LNCaP clone FGC (cell line): ENCODE measurements around the gene DAAM2.

Source experiments
- DNase-seq: peaks from one replicate; pipeline ENCODE4 v3.0.0-alpha.2; 2011; ENCODE audit warnings: low read depth
- H3K4me3 ChIP-seq: 2 replicates; pipeline ENCODE4 v1.5.1; 2011; ENCODE audit warnings: mild to moderate bottlenecking, low read depth, low read length, control low read depth
- TF ChIP-seq, protein P1 (sequence below): IDR thresholded peaks from 2 replicates; pipeline ENCODE4 v1.5.1; 2012; ENCODE audit warnings: mild to moderate bottlenecking; ENCODE audit not compliant: control insufficient read depth, insufficient read depth; ENCODE audit errors: extremely low read depth

DAAM2 gene

DNA sequence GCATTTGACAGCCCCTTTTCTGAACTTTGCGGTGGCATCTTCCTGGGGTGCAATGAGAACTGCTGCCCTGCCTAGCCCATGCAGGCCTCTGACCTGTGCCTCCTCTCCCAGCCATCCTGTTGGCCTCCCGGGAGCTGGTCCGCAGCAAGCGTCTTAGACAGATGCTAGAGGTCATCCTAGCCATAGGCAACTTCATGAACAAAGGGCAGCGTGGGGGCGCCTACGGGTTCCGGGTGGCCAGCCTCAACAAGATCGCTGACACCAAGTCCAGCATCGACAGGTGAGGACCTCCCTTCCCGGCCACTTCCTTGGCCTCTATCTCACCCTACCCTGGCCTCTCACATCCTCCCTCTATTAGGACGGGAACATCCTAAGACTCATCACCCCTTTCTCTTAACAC is 104.5 kb downstream of the DAAM2 start:
- TF ChIP-seq, protein P1, sequence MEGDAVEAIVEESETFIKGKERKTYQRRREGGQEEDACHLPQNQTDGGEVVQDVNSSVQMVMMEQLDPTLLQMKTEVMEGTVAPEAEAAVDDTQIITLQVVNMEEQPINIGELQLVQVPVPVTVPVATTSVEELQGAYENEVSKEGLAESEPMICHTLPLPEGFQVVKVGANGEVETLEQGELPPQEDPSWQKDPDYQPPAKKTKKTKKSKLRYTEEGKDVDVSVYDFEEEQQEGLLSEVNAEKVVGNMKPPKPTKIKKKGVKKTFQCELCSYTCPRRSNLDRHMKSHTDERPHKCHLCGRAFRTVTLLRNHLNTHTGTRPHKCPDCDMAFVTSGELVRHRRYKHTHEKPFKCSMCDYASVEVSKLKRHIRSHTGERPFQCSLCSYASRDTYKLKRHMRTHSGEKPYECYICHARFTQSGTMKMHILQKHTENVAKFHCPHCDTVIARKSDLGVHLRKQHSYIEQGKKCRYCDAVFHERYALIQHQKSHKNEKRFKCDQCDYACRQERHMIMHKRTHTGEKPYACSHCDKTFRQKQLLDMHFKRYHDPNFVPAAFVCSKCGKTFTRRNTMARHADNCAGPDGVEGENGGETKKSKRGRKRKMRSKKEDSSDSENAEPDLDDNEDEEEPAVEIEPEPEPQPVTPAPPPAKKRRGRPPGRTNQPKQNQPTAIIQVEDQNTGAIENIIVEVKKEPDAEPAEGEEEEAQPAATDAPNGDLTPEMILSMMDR: no peak
- no peak for DNase-seq
- H3K4me3 ChIP-seq: no peak overlapping the region

DNA sequence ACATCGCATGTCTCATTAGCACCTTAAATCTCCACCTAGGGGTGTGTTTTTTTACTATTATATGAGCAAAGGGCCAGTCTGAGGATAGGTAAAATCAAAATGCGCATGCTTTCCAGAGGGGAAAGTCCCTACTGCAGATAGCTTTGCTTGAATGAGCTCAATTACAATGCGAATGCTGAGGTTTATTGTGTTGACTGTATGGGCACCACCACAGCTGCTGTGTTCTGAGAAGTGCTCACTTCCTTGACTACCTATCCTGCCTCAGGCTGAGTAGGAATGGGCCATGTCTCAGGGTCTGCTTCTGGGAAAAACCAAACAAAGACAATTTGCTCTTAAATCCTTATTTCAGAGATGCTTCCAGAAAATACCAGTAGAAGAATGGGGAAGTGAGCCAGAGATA is 105.5 kb downstream of the DAAM2 start:
- no peak for DNase-seq
- no peak overlapping the region for H3K4me3 ChIP-seq
- TF ChIP-seq, protein P1: no peak

DNA sequence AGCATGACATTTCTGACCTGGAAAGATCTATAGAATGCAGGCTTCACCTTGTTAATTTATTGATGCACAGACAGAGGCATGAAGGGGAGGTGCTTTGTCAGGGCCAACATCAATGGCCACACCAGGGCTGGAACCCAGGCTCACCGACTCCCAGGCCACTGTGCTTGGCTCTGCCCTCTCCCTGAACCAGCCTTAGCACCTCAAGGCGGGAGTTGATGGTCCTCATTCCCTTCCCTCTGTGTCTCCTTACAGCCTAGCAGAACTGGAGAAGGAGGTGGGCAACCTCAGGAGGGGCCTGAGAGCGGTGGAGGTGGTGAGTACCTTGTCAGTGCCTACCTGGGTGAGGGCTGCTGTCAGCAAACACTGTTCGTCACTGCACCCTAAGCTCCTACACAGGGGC is 106.4 kb downstream of the DAAM2 start:
- H3K4me3 ChIP-seq: no peak overlapping the region
- TF ChIP-seq, protein P1: no peak
- no peak for DNase-seq

DNA sequence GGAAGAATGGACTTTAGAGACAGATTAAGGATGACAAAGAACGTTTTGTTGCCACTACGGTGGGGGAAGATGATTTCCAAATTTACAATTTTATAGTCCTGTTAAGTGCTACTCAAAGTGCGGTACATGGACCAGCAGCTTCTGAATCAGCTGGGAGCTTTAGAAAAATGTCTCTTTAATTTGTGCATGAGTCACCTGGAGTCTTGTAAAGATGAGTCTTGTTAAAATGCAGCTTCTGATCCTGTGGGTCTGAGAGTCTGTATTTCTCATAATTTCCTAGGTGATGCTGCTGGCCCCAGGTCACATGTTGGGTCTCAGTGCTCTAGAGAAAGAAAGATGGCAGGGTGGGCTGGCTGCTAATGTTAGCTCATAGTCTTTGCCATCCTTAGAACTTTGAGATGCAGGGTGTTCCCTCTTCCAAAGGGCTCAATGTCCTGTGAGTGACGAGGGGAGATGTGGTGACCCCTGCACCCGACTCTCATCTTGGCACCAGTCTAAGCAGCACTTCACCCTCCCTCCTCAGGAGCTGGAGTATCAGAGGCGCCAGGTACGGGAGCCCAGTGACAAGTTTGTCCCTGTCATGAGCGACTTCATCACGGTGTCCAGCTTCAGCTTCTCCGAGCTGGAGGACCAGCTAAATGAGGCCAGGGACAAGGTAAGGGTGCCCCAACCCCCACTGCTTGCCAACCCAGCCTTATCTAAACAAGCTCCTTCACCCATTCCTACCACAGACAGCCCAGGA is 107.5 kb downstream of the DAAM2 start:
- DNase-seq: no peak
- H3K4me3 ChIP-seq: no peak overlapping the region
- TF ChIP-seq, protein P1: no peak

DNA sequence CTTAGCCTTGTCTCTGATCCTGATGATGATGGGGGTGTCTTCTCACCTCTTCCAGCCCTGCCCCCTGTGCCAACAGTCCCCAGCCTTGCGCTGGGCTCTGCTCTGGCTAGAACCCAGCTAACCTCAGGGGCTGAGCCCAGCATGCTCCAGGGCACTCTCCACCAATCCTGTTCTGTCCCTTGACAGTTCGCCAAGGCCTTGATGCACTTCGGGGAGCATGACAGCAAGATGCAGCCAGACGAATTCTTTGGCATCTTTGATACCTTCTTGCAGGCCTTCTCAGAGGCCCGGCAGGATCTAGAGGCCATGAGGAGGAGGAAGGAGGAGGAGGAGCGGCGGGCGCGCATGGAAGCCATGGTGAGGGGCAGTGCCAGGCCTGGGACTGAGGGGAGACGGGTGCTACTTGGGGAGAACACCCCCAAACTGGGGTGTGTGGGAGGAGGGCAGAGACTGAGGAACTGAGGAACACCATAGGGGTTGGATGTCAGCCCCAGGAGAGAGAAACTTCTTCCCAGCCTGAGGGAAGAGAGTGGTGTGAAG is 109.0 kb downstream of the DAAM2 start:
- TF ChIP-seq, protein P1: no peak
- no peak overlapping the region for H3K4me3 ChIP-seq
- no peak for DNase-seq

DNA sequence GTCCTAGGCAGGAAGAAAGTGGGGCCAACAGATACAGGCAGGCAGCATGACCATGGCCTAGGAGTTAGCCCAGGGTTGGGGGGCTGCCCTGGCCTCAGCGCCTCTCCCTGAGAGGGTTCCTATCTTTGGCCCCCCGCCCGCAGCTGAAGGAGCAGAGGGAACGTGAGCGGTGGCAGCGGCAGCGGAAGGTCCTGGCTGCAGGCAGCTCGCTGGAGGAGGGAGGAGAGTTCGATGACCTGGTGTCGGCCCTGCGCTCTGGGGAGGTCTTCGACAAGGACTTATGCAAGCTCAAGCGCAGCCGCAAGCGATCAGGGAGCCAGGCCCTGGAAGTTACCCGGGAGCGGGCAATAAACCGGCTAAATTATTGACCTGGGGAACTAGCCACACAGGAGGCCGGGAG is 109.5 kb downstream of the DAAM2 start:
- H3K4me3 ChIP-seq: no peak overlapping the region
- DNase-seq: no peak
- TF ChIP-seq, protein P1: no peak

DNA sequence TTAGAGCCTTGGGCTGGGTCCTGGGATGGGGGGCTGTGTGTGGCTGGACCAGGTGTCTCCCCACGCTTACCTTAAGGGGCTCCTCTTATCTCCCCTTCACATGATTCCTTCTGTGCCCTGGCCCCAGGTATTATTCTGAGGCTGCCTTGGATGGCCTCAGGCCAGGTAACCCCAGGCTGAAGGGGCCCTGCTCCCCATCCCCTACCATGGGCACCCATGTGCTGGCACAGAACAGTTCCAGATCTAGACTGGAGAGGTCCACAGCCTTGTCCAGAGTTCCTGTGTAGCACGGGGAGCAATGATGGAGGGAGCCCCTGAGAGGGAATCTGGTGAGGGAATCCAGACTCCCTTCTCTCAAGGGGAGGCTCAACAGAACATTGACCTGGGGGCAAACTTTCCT is 110.0 kb downstream of the DAAM2 start:
- TF ChIP-seq, protein P1: no peak
- H3K4me3 ChIP-seq: no peak overlapping the region

More for the DNA sequence above, 110.0 kb downstream of the DAAM2 start:
- no peak for DNase-seq
